Mesodermal cell (in vitro differentiated cells): ENCODE results near the gene SPTLC2.
"Not testable (repeated sequence)": the region's sequence is repeated elsewhere in the genome, so short reads cannot be mapped to it uniquely, and the experiment has no call there.

Experiments
- H3K27ac ChIP-seq: 2 replicates; pipeline ENCODE4 v1.7.0; 2013; ENCODE audit warnings: mild to moderate bottlenecking, low read depth, low read length, moderate library complexity; ENCODE audit not compliant: severe bottlenecking
- H3K36me3 ChIP-seq: 2 replicates; pipeline ENCODE4 v1.7.1; 2013; ENCODE audit warnings: mild to moderate bottlenecking, low read length, moderate library complexity; ENCODE audit not compliant: control insufficient read depth, insufficient read depth
- H3K4me1 ChIP-seq: one replicate; pipeline ENCODE4 v1.7.1; 2013; ENCODE audit warnings: mild to moderate bottlenecking, low read length; ENCODE audit not compliant: insufficient read depth, control insufficient read depth, poor library complexity, severe bottlenecking
- H3K4me3 ChIP-seq: 2 replicates; pipeline ENCODE4 v1.7.0; 2013; ENCODE audit warnings: low read length, control low read depth, mild to moderate bottlenecking; ENCODE audit not compliant: insufficient read depth, poor library complexity, severe bottlenecking; ENCODE audit errors: extremely low read depth
- H3K9me3 ChIP-seq: 2 replicates; pipeline ENCODE4 v1.7.1; 2013; ENCODE audit warnings: mild to moderate bottlenecking, low read length, moderate library complexity; ENCODE audit not compliant: control insufficient read depth
- WGBS, 2 experiments: methylation state at CpG; one replicate each; pipeline ENCODE4 v1.1.5; 2013; ENCODE audit warnings: missing lambda C conversion rate in 2 of 2; ENCODE audit not compliant: insufficient coverage in 2 of 2; 5-methylcytosine and 5-hydroxymethylcytosine counted together

SPTLC2 gene

DNA sequence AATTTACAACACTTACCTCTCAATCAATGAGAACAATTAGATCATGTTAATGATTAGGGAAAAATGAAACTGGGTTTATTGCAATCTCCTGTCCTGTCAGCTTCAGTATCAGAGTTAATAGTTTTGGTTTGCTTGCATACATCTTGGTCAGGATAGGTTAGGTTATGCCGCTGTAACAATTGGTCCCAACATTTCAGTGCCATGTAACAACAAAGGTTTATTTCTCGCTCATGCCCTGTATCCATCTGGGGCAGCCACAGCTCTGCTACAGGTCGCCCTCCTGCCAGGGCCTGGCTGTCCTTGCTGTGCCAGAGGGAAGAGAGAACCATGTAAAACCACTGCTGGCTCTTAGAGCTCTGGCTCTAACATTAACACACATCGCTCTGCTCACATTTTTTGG is 30.5 kb upstream of the SPTLC2 start:
- WGBS, 2 experiments: 92 to 96% methylated on average over 2 to 3 of the region's 4 CpGs

GRCh38 chr14:77645520-77646230 is 29.2 kb upstream of the SPTLC2 start:
- Histone ChIP-seq H3K4me1 (no peaks in the 10 kb centered on the region), H3K36me3 (no peaks in the 10 kb centered on the region), H3K9me3 (no peaks in the 10 kb centered on the region), H3K4me3 (no peak overlapping the region), H3K27ac (no peak overlapping the region)
- 84 to 97% methylated on average over 4 to 7 of the region's 15 CpGs for WGBS, 2 experiments

More for the DNA sequence above, 30.5 kb upstream of the SPTLC2 start:
- no peaks in the 10 kb centered on the region for H3K9me3 ChIP-seq
- no peak overlapping the region for H3K27ac ChIP-seq
- H3K36me3 ChIP-seq: no peaks in the 10 kb centered on the region
- H3K4me3 ChIP-seq: no peak overlapping the region
- no peaks in the 10 kb centered on the region for H3K4me1 ChIP-seq

DNA sequence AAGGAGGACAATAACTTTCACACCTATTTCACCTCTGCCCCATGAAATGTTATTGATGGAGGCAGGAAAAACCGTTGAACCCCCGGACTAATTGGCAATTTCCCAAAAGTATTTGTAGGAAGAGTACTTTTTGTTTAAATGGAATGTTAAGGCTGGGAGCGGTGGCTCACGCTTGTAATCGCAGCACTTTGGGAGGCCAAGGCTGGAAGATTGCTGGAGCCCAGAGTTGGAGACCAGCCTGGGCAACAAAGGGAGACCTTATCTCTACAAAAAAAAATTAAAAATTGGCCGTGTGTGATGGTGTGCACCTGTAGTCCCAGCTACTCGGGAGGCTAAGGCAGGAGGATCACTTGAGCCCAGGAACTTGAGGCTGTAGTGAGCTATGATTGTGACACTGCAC is 26.0 kb upstream of the SPTLC2 start:
- H3K36me3 ChIP-seq: no peaks in the 10 kb centered on the region
- H3K4me3 ChIP-seq: no peak overlapping the region
- peaks cover 4% of the 10 kb centered on the region for H3K9me3 ChIP-seq
- peaks cover 4% of the 10 kb centered on the region for H3K4me1 ChIP-seq
- 95 to 100% methylated on average over 5 to 6 of the region's 7 CpGs for WGBS, 2 experiments
- H3K27ac ChIP-seq: no peak overlapping the region

DNA sequence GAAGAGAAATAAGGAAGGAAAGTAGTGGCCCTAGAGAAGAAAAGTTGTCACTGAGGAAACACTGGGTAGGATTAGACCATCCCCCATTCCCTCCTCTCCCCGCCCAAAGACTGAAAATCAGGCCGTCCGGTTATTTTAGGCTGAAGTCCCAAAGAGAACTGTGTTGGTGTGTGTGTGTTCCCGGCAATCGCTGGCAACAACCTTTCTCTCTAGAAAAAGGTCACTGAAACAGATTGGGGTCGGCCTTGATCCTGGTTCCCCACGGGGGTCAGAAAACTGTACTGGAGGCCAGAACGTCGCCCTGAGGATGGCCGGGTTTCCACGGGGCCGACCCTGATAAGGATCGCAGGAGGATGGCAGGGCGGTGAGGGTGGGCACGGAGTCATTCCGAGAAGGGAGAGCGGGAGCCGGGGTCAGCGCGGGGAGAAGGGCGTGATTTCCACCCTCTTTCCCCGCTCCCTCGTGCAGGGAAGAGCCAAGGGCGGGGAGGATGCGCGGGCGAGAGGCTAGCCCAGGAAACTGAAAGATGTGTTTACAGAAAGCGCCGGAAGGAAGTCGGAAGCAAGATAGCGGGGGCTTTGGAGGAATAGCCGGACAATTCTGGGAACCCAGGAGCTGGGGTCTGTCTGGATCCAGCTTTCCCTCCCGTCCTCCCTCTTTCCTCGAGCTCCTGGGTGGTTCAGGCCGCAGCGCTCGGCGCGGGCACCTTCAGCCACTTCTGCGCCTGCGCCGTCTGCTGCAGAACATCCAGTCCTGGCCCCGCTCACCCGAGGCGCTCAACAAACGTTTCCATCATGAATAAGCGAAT is 25.3 kb upstream of the SPTLC2 start:
- peaks cover 4% of the 10 kb centered on the region for H3K4me1 ChIP-seq
- no peak overlapping the region for H3K4me3 ChIP-seq
- 92 to 95% methylated on average over 31 to 39 of the region's 47 CpGs for WGBS, 2 experiments
- H3K9me3 ChIP-seq: peaks cover 4% of the 10 kb centered on the region
- H3K27ac ChIP-seq: no peak overlapping the region
- no peaks in the 10 kb centered on the region for H3K36me3 ChIP-seq

DNA sequence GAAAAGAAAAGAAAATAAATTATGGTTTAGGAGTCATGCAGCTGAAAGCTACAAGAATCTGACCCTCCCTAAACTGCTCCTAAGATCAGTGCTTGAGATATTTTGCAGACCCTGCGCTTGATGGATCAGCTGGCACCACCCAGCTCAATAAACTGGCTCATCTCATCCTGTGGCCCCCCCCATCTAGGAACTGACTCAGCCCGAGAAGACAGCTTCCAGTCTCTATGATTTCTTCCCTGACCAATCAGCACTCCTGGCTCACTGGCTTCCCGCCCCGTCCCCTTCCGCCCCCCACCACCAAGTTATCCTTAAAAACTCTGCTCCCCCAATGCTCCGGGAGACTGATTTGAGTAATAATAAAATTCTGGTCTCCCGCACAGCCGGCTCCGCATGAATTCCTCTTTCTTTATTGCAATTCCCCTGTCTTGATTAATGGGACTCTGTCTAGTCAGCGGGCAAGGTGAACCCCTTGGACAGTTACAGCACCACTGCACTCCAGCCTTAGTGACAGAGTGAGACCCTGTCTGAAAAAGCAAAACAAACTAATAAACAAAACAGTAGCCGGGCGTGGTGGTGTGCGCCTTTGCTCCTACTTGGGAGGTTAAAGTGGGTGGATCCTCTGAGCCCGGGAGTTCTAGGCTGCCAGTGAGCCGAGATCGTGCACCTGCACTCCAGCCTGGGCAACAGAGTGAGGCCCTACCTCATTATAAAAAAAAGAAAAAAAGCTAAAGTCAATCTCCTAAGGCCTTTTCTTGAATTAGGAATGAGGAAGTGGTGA is 24.5 kb upstream of the SPTLC2 start:
- H3K4me3 ChIP-seq: no peak overlapping the region
- 88 to 91% methylated on average over 4 to 7 of the region's 16 CpGs for WGBS, 2 experiments
- H3K36me3 ChIP-seq: no peaks in the 10 kb centered on the region
- peaks cover 4% of the 10 kb centered on the region for H3K4me1 ChIP-seq
- H3K9me3 ChIP-seq: peaks cover 4% of the 10 kb centered on the region
- H3K27ac ChIP-seq: no peak overlapping the region

- peaks cover 4% of the 10 kb centered on the region for H3K4me1 ChIP-seq
- WGBS, 2 experiments: 83 to 100% methylated on average over 1 to 2 of the region's 2 CpGs
- H3K27ac ChIP-seq: peak overlapping the region; percentile 59
- H3K9me3 ChIP-seq: peaks cover 4% of the 10 kb centered on the region
- no peak overlapping the region for H3K4me3 ChIP-seq
- H3K36me3 ChIP-seq: no peaks in the 10 kb centered on the region
Measured at GRCh38 chr14:77638771-77639171, 22.3 kb upstream of the SPTLC2 start.

- 60% methylated on average over 1 of the region's 4 CpGs; no CpG with 5 or more reads in 1 of the 2 experiments for WGBS, 2 experiments
- H3K4me3 ChIP-seq, H3K4me1 ChIP-seq, H3K36me3 ChIP-seq, H3K27ac ChIP-seq: not testable (repeated sequence)
- peaks cover 16% of the 10 kb centered on the region for H3K9me3 ChIP-seq
Measured at GRCh38 chr14:77635869-77636268, 19.4 kb upstream of the SPTLC2 start.

DNA sequence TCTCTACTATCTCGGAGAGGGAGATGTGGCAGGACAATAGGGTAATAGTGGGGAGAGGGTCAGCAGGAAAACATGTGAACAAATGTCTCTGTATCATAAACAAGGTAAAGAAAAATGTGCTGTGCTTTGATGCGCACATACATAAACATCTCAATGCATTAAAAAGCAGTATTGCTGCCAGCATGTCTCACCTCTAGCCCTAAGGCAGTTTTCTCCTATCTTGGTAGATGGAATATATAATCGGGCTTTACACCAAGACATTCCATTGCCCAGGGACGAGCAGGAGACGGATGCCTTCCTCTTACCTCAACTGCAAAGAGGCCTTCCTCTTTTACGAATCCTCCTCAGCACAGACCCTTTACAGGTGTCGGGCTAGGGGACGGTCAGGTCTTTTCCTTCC is 19.0 kb upstream of the SPTLC2 start:
- H3K36me3 ChIP-seq, H3K27ac ChIP-seq, H3K4me1 ChIP-seq, H3K4me3 ChIP-seq: not testable (repeated sequence)
- 92 to 100% methylated on average over 2 to 4 of the region's 8 CpGs for WGBS, 2 experiments
- H3K9me3 ChIP-seq: peaks cover 16% of the 10 kb centered on the region

- WGBS, 2 experiments: 72 to 100% methylated on average over 1 to 2 of the region's 2 CpGs
- H3K36me3 ChIP-seq: no peaks in the 10 kb centered on the region
Measured at GRCh38 chr14:77630111-77630510, 13.7 kb upstream of the SPTLC2 start.

GRCh38 chr14:77625360-77625759 is 8.9 kb upstream of the SPTLC2 start:
- no peaks in the 10 kb centered on the region for H3K36me3 ChIP-seq
- no peak overlapping the region for H3K4me3 ChIP-seq
- H3K9me3 ChIP-seq: no peaks in the 10 kb centered on the region
- H3K27ac ChIP-seq: no peak overlapping the region
- no peaks in the 10 kb centered on the region for H3K4me1 ChIP-seq
- 100% methylated on average over 1 of the region's 3 CpGs; no CpG with 5 or more reads in 1 of the 2 experiments for WGBS, 2 experiments

More at GRCh38 chr14:77630111-77630510, 13.7 kb upstream of the SPTLC2 start:
- Histone ChIP-seq H3K4me1 (no peaks in the 10 kb centered on the region), H3K9me3 (peaks cover 12% of the 10 kb centered on the region), H3K27ac (no peak overlapping the region), H3K4me3 (no peak overlapping the region)
